Psoas muscle (tissue), 8 donors: ENCODE results near the gene ZBP1. TPM values are rescaled to one million over a fixed set of nuclear protein-coding genes. Genes with fewer than 3 reads are reported as not detected.
A peak's percentile ranks its signal among the peaks of the same experiment; 100 is the strongest.

Experiments used
- ATAC-seq, 4 donors: fragments of 200-7000 bp; cut with Tn5 transposase; one replicate each; pipeline ENCODE4 v1.9.1; 2020; ENCODE audit warnings: moderate library complexity in 3 of 4, mild to moderate bottlenecking in 2 of 4
- DNase-seq, 2 donors: peaks; one replicate each; pipeline ENCODE4 v3.0.0-alpha.2; 2020
- H3K27ac ChIP-seq: fragments of 200-600 bp; one replicate; pipeline ENCODE4 v1.8.0; 2022
- H3K27me3 ChIP-seq, 3 donors: fragments of 200-600 bp in 1 of 3; one replicate each; pipeline versions ENCODE4 v1.6.1 to v1.8.0; 2013 to 2022; ENCODE audit warnings: low read length in 2 of 3, mild to moderate bottlenecking in 2 of 3, moderate library complexity in 1 of 3; ENCODE audit not compliant: insufficient read depth in 3 of 3
- H3K36me3 ChIP-seq, 2 donors: fragments of 200-600 bp in 1 of 2; one replicate each; pipeline versions ENCODE4 v1.6.1 to v1.8.0; 2013 to 2022; ENCODE audit warnings: low read depth in 1 of 2, mild to moderate bottlenecking in 1 of 2, moderate library complexity in 1 of 2; ENCODE audit not compliant: insufficient read depth in 1 of 2
- H3K4me1 ChIP-seq: fragments of 200-600 bp; one replicate; pipeline ENCODE4 v1.8.0; 2022
- H3K4me3 ChIP-seq: fragments of 200-600 bp; one replicate; pipeline ENCODE4 v1.8.0; 2022; ENCODE audit warnings: mild to moderate bottlenecking
- H3K9me3 ChIP-seq: fragments of 200-600 bp; one replicate; pipeline ENCODE4 v1.8.0; 2022
- WGBS, 3 donors: extraction: QIAGEN DNeasy Blood & Tissue Kit; methylation state at CpG; one replicate each; pipeline versions ENCODE4 v1.1.6 to v1.1.7; 2013; 5-methylcytosine and 5-hydroxymethylcytosine counted together
- intact Hi-C, 2 donors: fragments of 100-400 bp; cut with DNase I; formaldehyde crosslinking; loops; one replicate each; pipeline versions ENCODE4 v1.11.0 to v1.14.2; 2022
- polyA plus RNA-seq, 3 donors: library from polyadenylated mRNA; stranded (reverse); fragments of 200-250 nt; gene quantifications; one replicate each; pipeline ENCODE4 v1.2.3, GENCODE V29; 2013
- total RNA-seq, 4 donors: library from RNA; stranded (reverse); fragmentation: NEBNext Ultra II Directional in 2 of 4; extraction: Animal tissue kit (Norgen Biotek cat#: 25700) in 2 of 4; gene quantifications; one replicate each; pipeline versions ENCODE4 v1.2.1 to v1.2.4, GENCODE V29; 2021 to 2023
- TF ChIP-seq, protein P1 (sequence below): fragments of 200-600 bp; IDR thresholded peaks from one replicate; pipeline ENCODE4 v1.8.0; 2022; ENCODE audit warnings: antibody characterized with exemption
- donor health status: healthy with polysubstance abuse.
- donor health status: DM: no; HTN: no; CAD: no; lungs with moderate emphysema.
- donor health status: Bipolar disorder and iron deficiency.
- donor health status: healthy.
- donor health status: DM: yes; HTN: yes; CAD: no.
- donor health status: DM: no; HTN: no; CAD: no.
- donor health status: DM: no; HTN: no; CAD: no.
- donor health status: DM: yes; HTN: yes; CAD: no.

Gene ZBP1
- total and polyA plus RNA-seq, 7 donors = 0.07 to 0.50 (median 0.20) TPM; not detected in 2

DNA sequence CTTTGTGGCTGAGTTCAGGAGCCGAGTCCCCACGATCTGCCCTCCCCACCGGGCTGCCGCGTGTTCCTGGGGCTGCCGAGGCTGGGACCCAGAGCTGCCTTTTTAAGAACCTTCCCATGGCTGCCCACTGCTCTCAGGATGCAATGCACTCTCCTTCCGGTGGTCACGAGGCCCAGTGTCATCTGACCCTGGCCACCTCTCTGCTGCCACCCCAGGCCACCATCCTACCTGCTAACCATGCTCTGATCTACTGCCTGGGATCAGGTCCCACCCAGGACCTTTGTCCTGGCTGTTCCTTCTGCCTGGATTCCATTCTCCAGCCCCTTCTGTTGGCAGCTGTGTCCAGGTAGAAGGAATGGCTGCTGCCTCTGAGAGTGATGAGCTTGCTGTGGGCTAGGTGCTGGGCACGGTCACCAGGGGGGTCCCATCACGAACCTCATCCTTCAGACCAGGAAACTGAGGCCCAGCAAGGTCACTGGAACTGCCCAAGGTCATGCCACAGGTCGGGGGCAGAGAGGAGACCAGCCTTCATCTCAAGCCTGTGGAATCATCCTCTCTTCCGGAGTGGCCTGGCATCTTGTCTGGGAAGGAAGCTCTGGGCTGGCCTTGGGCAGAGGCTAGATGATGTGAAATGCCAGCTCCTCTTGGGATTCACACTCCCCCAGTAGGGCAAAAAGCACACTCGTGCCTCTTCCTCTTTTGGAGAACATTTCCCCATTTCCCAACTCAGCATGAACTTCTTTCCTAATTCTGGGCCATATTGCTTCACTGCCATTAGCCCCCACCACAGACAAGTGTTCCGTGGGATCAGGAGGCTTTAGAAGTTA lies 38.8 kb downstream of the ZBP1 start:
- H3K9me3 ChIP-seq = no peaks in the 10 kb centered on the region
- H3K36me3 ChIP-seq = no peaks in the 10 kb centered on the region
- 77 to 80% (median 78%) methylated on average over 14 of the region's 14 CpGs for WGBS, 3 donors
- intact Hi-C loops = no loop called here
- ATAC-seq (peak in 1 of 4 donors; percentile 27), DNase-seq (no peak)
- peak overlapping the region; percentile 61 for H3K27ac ChIP-seq
- TF ChIP-seq, protein P1, sequence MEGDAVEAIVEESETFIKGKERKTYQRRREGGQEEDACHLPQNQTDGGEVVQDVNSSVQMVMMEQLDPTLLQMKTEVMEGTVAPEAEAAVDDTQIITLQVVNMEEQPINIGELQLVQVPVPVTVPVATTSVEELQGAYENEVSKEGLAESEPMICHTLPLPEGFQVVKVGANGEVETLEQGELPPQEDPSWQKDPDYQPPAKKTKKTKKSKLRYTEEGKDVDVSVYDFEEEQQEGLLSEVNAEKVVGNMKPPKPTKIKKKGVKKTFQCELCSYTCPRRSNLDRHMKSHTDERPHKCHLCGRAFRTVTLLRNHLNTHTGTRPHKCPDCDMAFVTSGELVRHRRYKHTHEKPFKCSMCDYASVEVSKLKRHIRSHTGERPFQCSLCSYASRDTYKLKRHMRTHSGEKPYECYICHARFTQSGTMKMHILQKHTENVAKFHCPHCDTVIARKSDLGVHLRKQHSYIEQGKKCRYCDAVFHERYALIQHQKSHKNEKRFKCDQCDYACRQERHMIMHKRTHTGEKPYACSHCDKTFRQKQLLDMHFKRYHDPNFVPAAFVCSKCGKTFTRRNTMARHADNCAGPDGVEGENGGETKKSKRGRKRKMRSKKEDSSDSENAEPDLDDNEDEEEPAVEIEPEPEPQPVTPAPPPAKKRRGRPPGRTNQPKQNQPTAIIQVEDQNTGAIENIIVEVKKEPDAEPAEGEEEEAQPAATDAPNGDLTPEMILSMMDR = no peak
- H3K4me3 ChIP-seq = no peak overlapping the region
- no peaks in the 10 kb centered on the region for H3K4me1 ChIP-seq
- peaks cover 0 to 73% (median 10%) of the 10 kb centered on the region in 3 donors for H3K27me3 ChIP-seq

DNA sequence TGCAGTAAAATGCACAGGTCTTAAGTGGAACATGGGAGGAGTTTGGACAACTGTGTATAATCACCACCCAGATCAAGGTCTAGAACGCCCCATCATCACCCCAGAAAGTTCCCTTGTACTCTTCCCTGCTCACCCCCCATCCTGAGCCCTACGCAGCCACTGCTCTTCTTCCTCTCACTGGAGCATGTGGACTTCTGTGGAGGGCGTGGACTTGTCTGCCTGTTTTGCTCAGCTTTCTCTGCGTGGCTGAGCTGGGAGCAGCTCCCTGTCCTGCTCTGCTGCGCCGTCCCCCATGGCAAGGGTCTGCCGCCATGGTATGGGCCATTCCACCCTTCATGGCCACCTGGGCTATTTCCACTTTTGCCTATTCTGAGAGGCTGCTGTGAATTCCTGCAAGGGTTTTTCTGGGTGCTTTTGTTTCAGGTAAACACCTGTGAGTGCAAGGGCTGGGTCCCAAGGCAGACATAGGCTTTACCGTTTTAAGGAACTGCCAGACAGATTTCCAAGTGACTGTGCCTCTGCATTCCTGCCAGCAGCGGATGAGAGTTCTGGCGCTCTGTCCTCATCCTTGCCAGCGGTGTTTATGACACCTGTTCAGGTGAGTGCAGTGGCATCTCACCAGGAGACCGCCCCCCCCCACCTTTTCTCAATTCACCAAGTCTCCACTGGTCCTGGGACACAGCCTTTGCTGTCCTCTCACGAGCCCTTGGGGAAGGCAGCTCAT lies 39.6 kb downstream of the ZBP1 start:
- ATAC-seq (no peak), DNase-seq (no peak)
- Histone ChIP-seq H3K4me1 (no peaks in the 10 kb centered on the region), H3K9me3 (no peaks in the 10 kb centered on the region), H3K36me3 (no peaks in the 10 kb centered on the region), H3K27me3 (peaks cover 0 to 72% (median 10%) of the 10 kb centered on the region in 3 donors), H3K4me3 (no peak overlapping the region), H3K27ac (no peak overlapping the region)
- intact Hi-C loops = no loop called here
- TF ChIP-seq, protein P1 = no peak
- 80 to 90% (median 82%) methylated on average over 13 of the region's 13 CpGs for WGBS, 3 donors

DNA sequence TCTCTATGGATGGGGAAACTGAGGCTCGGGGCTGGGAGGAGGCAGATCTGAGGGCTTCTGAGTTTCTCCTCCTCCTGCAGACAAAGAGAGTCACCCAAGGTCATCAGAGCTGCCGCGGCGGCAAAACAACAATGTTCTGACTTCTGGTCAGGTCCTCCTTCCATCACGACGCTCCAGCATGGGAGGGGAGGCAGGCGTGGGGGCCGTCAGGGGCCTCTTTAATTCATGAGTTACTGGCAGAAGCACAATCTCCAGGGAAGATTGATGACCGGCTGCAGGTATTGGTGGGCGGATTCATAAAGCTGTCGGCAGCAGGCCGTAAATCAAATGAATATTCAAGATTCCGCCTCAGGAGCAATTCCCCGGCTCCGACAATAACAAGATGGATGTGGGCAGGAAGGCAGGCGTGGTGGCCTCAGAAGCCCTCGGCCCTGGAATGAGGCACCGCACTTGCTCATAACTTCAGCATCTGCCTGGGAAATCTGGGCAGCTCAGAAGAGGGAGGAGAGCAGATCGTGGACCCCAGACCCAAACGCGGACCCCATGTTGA lies 40.3 kb downstream of the ZBP1 start:
- Histone ChIP-seq H3K9me3 (no peaks in the 10 kb centered on the region), H3K27me3 (peaks cover 0 to 72% (median 10%) of the 10 kb centered on the region in 3 donors), H3K4me3 (no peak overlapping the region), H3K4me1 (no peaks in the 10 kb centered on the region), H3K27ac (no peak overlapping the region), H3K36me3 (no peaks in the 10 kb centered on the region)
- WGBS, 3 donors = 19 to 26% (median 22%) methylated on average over 21 of the region's 21 CpGs
- DNase-seq = no peak
- no peak for ATAC-seq
- TF ChIP-seq, protein P1 = no peak
- intact Hi-C loops = no loop called here

DNA sequence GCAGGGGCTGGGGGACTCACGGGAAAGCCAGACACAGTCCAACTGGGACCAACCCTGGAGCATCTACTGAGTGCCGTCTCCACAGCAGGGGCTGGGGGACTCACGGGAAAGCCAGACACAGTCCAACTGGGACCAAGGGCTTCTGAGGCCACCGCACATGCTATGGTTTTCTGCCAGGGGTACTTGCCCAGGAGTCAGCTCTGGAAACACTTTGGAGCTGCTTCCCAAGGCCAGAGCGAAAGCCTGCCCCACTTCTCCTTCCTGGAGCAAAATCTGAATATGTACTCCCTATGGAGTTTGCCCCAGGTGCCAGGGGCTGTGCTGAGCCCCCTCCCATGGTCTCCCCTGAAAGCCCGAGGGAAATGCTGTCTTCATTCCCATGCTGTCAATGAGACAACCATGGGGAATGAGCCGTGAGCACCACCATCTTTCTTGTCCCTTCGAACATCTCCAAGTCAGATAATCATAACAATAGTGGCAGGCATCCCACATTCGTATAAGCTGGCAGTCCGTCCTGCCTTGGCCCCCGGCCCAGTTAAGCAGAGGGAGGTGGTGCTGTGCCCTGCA lies 40.8 kb downstream of the ZBP1 start:
- peaks cover 0 to 70% (median 10%) of the 10 kb centered on the region in 3 donors for H3K27me3 ChIP-seq
- H3K4me1 ChIP-seq = no peaks in the 10 kb centered on the region
- H3K9me3 ChIP-seq = no peaks in the 10 kb centered on the region
- no peak overlapping the region for H3K27ac ChIP-seq
- 33 to 37% (median 36%) methylated on average over 11 of the region's 11 CpGs for WGBS, 3 donors
- intact Hi-C loops = no loop called here
- H3K4me3 ChIP-seq = no peak overlapping the region
- TF ChIP-seq, protein P1 = no peak
- DNase-seq (no peak), ATAC-seq (no peak)
- H3K36me3 ChIP-seq = no peaks in the 10 kb centered on the region
